A549 treated with RU486 at 1 μM for 4 hours (cell line): ENCODE data around the gene OTC. TPM values are rescaled to one million over a fixed set of nuclear protein-coding genes. Genes with fewer than 3 reads are reported as not detected.

ENCODE experiments used
- total RNA-seq: library from RNA; stranded (reverse); fragments of 200-300 nt; extraction: Qiagen RNA extraction; gene quantifications from 5 replicates; pipeline ENCODE4 v1.2.3, GENCODE V29; 2022; ENCODE audit warnings: low read depth

Gene OTC
- not detected in 5 replicates for total RNA-seq

GRCh38 chrX:38352362-38352761 is at the start of gene OTC:
TSS of gene OTC (plus strand) at chrX:38352604. CDS start at chrX:38352697, 93 bp downstream.

GRCh38 chrX:38327007-38327774 is 25.2 kb upstream of the OTC start, which contains the start of gene RPGR:
TSS of gene RPGR (minus strand) at chrX:38327509. CDS start at chrX:38327367, 142 bp downstream.

Other genes with a start within 250 kb of the OTC start
- gene SRPX, start 131.7 kb upstream of the OTC start, total RNA-seq, result 5.2 to 8.4 TPM (median 7.3 TPM) in 5 replicates
- 5.5 to 12.2 TPM (median 11.6 TPM) in 5 replicates for gene RPGR, start 25.1 kb upstream of the OTC start, total RNA-seq
- 2.7 to 3.2 TPM (median 2.9 TPM) in 5 replicates for gene TSPAN7, start 208.9 kb downstream of the OTC start, total RNA-seq